HG03342 (cell line): ENCODE measurements around the gene ARID3A.
"Not testable (repeated sequence)": the region's sequence is repeated elsewhere in the genome, so short reads cannot be mapped to it uniquely, and the experiment has no call there.

ENCODE experiments used
- ATAC-seq: cut with Tn5 transposase; IDR thresholded peaks from one replicate; pipeline ENCODE4 v1.9.1; 2021; ENCODE audit warnings: mild to moderate bottlenecking, moderate library complexity; ENCODE audit not compliant: unreplicated experiment

Gene ARID3A

GRCh38 chr19:944171-944567 is 18.3 kb downstream of the ARID3A start:
- no peak for ATAC-seq

DNA sequence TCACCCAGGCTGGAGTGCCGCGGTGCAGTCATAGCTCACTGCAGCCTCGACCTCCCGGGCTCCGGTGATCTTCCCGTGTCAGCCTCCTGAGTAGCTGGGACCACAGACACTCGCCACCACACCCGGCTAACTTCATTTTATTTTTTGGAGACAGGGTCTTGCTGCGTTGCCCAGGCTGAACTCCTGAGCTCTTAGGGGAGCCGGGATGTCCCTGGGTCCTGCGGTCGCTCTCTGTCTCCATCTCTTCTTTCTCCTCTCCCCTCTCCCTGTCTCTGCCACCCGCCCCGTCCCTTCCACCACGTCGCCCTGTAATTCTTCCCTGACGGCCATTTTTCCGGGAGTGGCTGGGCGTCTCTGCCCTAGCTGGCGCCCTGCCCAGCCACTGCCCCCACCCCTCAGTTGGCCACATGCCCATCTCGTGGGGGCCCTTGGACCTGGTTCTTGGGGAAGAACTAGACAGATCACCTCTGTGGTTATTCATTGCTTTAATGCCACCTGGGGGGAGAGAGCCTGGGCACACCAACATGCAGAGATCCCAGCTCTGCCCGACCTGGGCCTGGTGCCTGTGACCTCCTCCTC is 18.9 kb downstream of the ARID3A start:
- no peak for ATAC-seq

GRCh38 chr19:945401-946252 is 19.8 kb downstream of the ARID3A start:
- no peak for ATAC-seq

- peak; percentile 14 for ATAC-seq
Observed at GRCh38 chr19:947090-947706, 21.4 kb downstream of the ARID3A start.

- peak; percentile 54 for ATAC-seq
Observed at GRCh38 chr19:947707-948539, 22.1 kb downstream of the ARID3A start.

DNA sequence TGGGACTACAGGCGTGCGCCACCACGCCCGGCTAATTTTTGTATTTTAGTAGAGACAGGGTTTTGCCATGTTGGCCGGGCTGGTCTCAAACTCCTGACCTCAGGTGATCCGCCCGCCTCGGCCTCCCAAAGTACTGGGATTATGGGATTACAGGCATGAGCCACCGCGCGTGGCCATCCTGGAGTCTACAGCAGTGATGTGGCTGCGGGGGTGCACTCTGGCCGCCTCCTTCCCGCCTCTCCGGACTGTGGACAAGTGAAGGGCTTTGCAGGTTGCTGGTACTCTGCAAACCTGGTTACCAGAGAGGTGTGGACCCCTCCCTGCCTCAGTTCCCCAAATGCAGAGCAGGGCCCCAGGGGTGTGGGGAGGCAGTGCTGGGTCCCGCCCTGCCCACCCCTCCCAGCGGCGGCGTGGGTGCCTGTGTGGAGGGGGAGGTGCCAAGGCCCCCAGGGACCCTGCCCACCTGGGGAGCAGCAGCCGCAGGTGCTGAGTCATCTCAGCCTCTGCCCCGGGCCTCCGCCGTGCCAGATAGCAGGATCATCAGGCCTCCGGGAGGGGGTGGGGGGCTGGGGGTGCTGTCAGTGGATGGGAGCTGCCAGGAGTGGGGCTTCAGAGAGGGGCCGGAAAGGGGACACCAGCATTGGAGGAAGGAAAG is 23.1 kb downstream of the ARID3A start:
- no peak for ATAC-seq

- ATAC-seq: no peak
Observed at GRCh38 chr19:950352-951066, 24.7 kb downstream of the ARID3A start.

DNA sequence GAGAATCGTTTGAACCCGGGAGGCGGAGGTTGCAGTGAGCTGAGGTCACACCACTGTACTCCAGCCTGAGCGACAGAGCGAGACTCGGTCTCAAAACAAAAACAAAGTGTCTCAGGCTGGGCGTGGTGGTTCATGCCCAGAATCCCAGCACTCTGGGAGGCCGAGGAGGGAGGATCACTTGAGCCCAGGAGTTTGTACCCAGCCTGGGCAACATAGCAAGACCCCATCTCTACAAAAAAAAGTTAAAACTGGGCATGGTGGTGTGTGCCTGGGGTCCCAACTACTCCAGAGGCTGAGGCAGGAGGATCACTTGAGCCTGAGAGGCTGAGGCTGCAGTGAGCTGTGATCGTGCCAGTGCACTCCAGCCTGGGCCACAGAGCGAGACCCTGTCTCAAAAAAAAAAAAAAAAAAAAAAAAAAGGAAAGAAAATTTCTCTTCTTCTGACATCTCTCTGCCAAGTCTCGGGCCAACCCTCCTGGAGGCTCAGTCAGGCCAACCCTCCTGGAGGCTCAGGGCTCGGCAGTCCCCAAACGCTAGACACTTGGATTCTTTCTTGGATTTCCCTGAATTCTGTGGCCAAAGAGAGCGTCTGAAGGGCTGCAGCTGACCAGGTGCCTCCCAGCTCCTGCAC is 26.3 kb downstream of the ARID3A start:
- ATAC-seq: no peak

GRCh38 chr19:952680-953444 is 27.0 kb downstream of the ARID3A start:
- ATAC-seq: no peak

DNA sequence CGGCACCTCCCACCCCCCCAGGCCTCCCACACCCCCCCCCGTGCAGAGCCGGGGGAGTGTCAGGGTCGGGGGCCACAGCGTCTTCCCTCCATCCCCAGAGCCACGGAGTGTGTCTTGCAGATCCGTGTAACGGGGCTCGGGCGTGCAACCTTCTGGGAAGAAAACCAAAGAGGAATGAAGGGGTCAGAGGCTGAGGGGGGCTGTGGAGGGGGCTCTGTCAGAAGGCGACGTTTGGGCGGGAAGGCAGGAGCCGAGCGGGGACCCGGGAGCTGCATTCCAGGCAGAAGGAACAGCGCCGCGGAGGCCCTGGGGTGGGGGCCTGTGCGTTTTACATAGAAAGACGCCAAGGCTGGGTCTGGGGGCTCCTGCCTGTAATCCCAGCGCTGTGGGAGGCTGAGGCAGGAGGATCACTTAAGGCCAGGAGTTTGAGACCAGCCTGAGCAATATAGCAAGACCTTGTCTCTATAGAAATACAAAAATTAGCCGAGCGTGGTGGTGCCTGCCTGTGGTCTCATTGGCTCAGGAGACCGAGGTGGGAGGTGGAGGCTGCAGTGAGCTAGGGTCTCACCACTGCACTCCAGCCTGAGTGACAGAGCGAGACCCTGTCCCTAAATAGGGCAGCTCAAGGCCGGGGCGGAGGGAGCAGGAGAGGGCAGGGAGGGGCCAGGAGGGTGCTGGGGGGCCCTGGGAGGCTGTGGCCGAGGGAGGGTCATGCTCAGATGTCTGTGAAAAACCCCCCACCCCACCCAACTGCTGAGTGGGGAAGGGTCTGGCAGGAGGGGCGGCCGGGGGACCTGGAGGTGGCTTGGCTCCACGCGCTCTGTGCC is 27.8 kb downstream of the ARID3A start:
- no peak for ATAC-seq

- ATAC-seq: no peak
Observed at GRCh38 chr19:954272-954671, 28.4 kb downstream of the ARID3A start.

GRCh38 chr19:954672-955494 is 29.0 kb downstream of the ARID3A start:
- ATAC-seq: no peak

GRCh38 chr19:955803-956765 is 30.2 kb downstream of the ARID3A start:
- ATAC-seq: no peak

- no peak for ATAC-seq
Observed at GRCh38 chr19:956766-957440, 31.1 kb downstream of the ARID3A start.

GRCh38 chr19:957578-957977 is 31.7 kb downstream of the ARID3A start:
- ATAC-seq: not testable (repeated sequence)
